ENCODE measurements around the gene WDR74. TPM values are rescaled to one million over a fixed set of nuclear protein-coding genes. Genes with fewer than 3 reads are reported as not detected.

The WDR74 gene
- total RNA-seq, 2 donors from 2014 or later: 44.6 to 48.1 TPM

- Mint-ChIP-seq H3K36me3 (ENCODE audit: low read depth) (peaks cover 65% of the 10 kb centered on the region), H3K27me3 (ENCODE audit: insufficient read depth) (no peaks in the 10 kb centered on the region), H3K27ac (peak overlapping the region; percentile 100), H3K9me3 (no peaks in the 10 kb centered on the region), H3K4me3 (peak overlapping the region; percentile 98), H3K4me1 (peaks cover 49% of the 10 kb centered on the region)
- no peak for DNase-seq
- 16 to 30% methylated on average over 7 to 16 of the region's 16 CpGs for WGBS, 2 experiments (ENCODE audit: insufficient coverage in 1 of 2, insufficient read length in 1 of 2)
- Histone ChIP-seq H3K4me1 (ENCODE audit: control insufficient read depth, insufficient read depth, low read length) (peaks cover 13% of the 10 kb centered on the region), H3K4me3 (ENCODE audit: low read length) (peak overlapping the region; percentile 95), H3K9ac (ENCODE audit: extremely low read depth, low read length, poor library complexity, severe bottlenecking) (peak overlapping the region; percentile 99), H3K36me3 (ENCODE audit: control insufficient read depth, insufficient read depth, low read length) (peaks cover 61% of the 10 kb centered on the region), H3K9me3 (ENCODE audit: control insufficient read depth, low read length) (no peaks in the 10 kb centered on the region), H3K27ac (ENCODE audit: low read depth, low read length) (peak overlapping the region; percentile 98), H3K27me3 (ENCODE audit: control insufficient read depth, insufficient read depth, low read length, poor library complexity, severe bottlenecking) (no peaks in the 10 kb centered on the region)
- TF ChIP-seq CTCF (conservative IDR thresholded peaks at IDR 0.05): no peak
Measured at GRCh38 chr11:62880231-62880802, 40.9 kb upstream of the WDR74 start.

- no peaks in the 10 kb centered on the region for H3K9me3 ChIP-seq (ENCODE audit: control insufficient read depth, low read length)
- DNase-seq: no peak
- Mint-ChIP-seq H3K36me3 (ENCODE audit: low read depth) (peaks cover 61% of the 10 kb centered on the region), H3K4me3 (peak overlapping the region; percentile 98), H3K27ac (peak overlapping the region; percentile 100), H3K27me3 (ENCODE audit: insufficient read depth) (no peaks in the 10 kb centered on the region), H3K9me3 (no peaks in the 10 kb centered on the region), H3K4me1 (peaks cover 45% of the 10 kb centered on the region)
- H3K27ac ChIP-seq (ENCODE audit: low read depth, low read length): no peak overlapping the region
- TF ChIP-seq CTCF (conservative IDR thresholded peaks at IDR 0.05): no peak
- 76 to 100% methylated on average over 1 to 7 of the region's 7 CpGs for WGBS, 2 experiments (ENCODE audit: insufficient coverage in 1 of 2, insufficient read length in 1 of 2)
- H3K36me3 ChIP-seq (ENCODE audit: control insufficient read depth, insufficient read depth, low read length): peaks cover 60% of the 10 kb centered on the region
- H3K9ac ChIP-seq (ENCODE audit: extremely low read depth, low read length, poor library complexity, severe bottlenecking): no peak overlapping the region
- peaks cover 13% of the 10 kb centered on the region for H3K4me1 ChIP-seq (ENCODE audit: control insufficient read depth, insufficient read depth, low read length)
- peak overlapping the region; percentile 95 for H3K4me3 ChIP-seq (ENCODE audit: low read length)
- H3K27me3 ChIP-seq (ENCODE audit: control insufficient read depth, insufficient read depth, low read length, poor library complexity, severe bottlenecking): no peaks in the 10 kb centered on the region
Measured at GRCh38 chr11:62879235-62879978, 40.0 kb upstream of the WDR74 start.

GRCh38 chr11:62876712-62877111 lies 37.3 kb upstream of the WDR74 start:
- H3K4me1 Mint-ChIP-seq: peaks cover 22% of the 10 kb centered on the region
- H3K9ac ChIP-seq (ENCODE audit: extremely low read depth, low read length, poor library complexity, severe bottlenecking): no peak overlapping the region
- no peak for TF ChIP-seq CTCF (conservative IDR thresholded peaks at IDR 0.05)
- H3K27me3 Mint-ChIP-seq (ENCODE audit: insufficient read depth): no peaks in the 10 kb centered on the region
- peaks cover 54% of the 10 kb centered on the region for H3K36me3 ChIP-seq (ENCODE audit: control insufficient read depth, insufficient read depth, low read length)
- H3K27ac Mint-ChIP-seq: peak overlapping the region; percentile 35
- no peaks in the 10 kb centered on the region for H3K9me3 ChIP-seq (ENCODE audit: control insufficient read depth, low read length)
- DNase-seq: no peak
- H3K27me3 ChIP-seq (ENCODE audit: control insufficient read depth, insufficient read depth, low read length, poor library complexity, severe bottlenecking): no peaks in the 10 kb centered on the region
- H3K9me3 Mint-ChIP-seq: no peaks in the 10 kb centered on the region
- no peak overlapping the region for H3K27ac ChIP-seq (ENCODE audit: low read depth, low read length)
- peaks cover 45% of the 10 kb centered on the region for H3K36me3 Mint-ChIP-seq (ENCODE audit: low read depth)
- H3K4me3 Mint-ChIP-seq: no peak overlapping the region
- 91 to 98% methylated on average over 6 of the region's 6 CpGs for WGBS, 2 experiments (ENCODE audit: insufficient coverage in 1 of 2, insufficient read length in 1 of 2)
- no peak overlapping the region for H3K4me3 ChIP-seq (ENCODE audit: low read length)
- peaks cover 8% of the 10 kb centered on the region for H3K4me1 ChIP-seq (ENCODE audit: control insufficient read depth, insufficient read depth, low read length)

All from endodermal cell (in vitro differentiated cells).